Colon (tissue), 2 donors: ENCODE data around the gene LGI1.

ENCODE experiments used
- FAIRE-seq: peaks from 2 replicates; lab custom pipeline; 2012; peaks lifted over from hg19 to GRCh38; lab: Jason Lieb, UNC
- donor health status: control.
- donor health status: control.

LGI1 gene

DNA sequence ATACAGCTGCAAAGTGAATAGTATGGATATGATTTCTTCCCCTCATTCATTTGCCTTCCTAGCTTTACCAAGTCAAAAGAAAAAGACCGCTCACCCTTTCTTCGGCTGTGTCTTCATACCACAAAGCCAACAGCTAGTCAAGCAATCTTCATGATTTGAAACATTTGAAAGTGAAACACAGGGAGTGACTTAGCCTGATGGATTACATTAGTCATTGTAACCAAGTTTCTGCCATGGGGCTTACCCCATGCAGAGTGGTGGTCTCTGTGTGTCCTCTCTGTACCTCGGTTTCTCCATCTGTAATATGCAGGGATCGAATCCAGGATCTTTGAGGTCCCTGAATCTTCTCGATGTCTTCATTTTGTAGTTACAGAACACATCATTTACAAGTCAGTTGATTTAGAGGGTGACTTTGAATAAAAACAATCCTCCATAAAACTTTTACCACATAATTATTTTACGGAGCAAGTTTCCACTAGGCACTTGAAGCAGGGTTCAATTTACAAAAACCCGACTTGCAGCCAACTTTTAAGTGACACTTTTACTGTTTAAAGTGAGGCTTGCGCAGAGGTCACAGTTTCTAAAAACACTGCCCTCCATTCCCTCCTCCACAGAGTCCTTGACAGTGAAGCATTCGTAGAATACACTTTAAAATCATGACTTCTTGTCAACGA, 2.2 kb upstream of the LGI1 start:
- FAIRE-seq: no peak

DNA sequence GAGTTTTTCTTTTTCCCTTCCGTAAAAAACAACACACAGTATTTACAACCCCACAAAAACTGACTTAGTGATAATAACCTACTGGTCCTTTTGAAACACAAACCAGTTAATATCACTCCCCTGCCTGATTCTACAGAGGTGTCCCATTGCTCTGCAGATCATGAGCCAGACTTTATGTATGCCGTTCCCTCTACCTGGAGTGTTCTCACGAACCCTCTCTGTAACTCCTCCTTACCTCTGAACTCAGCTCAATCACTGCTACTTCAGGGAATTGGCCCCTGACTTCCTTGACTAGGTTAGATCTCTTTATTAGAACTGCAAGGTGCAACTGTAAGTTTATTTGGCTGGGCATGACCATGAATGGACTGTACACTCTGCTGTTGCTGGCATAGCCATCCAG, 1.6 kb upstream of the LGI1 start:
- FAIRE-seq: no peak

DNA sequence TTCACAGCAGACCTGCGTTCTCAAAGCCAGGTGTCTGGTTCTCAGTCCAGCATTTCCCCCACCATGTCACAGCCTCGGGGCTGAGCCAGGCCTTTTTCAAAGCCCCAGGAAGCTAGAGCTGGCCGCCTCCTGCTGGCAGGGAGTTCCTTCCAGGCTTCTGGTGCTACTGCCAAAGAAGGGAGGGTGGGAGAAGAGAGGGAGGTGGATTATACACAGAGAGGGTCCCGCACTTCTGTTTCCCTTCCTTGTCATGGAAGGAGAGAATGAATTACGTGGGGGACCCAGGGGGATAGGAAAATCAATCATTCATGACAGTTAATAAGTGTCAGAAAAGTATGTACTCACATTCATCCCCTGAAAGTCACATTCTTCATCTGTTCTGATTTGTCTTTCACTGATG, 600 bp upstream of the LGI1 start:
- FAIRE-seq: no peak

DNA sequence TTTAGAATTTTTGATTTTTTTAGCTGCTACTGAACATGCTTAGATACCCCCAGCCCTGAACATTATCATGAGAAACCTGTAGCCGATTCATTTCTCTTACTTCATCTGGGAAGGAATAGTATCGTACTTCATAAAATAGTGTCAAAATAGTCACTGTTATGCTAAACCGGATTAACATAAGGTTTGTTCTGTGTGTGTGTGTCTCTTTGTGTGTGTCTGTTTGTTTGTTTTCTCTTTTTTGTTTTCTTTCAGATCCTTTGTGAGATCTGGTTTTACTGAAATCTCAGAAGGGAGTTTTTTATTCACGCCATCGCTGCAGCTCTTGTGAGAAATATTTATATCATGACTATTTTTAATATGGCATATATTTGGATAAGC, 761 bp downstream of the LGI1 start:
- FAIRE-seq: no peak

DNA sequence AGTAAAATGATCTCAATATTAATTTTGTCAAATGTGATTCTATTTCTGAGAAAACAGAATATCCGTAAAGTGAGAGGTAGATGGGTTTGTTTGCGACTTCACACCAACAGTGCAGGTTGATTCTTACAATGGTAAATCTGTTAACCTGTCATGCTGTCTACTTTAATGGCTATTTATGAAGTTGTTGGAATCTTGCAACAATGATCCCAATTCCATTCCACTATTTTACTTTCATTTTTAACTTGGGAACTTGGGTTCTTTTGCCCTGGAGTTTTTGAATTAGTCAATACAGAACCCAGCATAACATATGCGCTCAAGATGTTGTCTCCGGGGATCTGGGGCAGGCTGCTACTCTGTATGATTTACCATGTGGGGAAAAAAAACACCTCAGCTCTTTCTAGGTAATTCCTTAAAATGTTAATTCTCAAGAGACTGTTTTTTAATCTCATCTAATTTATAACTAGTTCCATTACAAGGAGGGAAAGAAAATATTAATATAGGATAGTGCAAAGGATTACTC, 1.2 kb downstream of the LGI1 start:
- no peak for FAIRE-seq

DNA sequence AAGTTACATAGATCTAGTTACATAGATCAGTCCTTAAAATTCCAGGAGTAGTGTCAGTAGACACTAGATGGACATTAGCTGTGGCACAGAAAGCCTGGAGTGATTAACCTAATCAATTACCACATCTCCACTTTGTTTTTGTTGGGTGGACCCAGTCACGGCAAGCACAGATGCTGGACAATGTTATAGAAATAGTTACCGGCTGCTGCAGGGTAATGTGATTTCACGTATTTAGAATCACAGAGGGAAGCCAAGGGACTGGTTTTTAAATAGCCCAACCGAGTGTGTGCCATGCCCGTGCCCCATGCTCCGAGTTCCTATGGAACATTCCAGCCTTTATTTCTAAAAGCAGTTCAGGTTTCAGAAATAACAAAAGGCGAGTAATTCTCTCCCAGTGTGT, 2.8 kb downstream of the LGI1 start:
- no peak for FAIRE-seq

DNA sequence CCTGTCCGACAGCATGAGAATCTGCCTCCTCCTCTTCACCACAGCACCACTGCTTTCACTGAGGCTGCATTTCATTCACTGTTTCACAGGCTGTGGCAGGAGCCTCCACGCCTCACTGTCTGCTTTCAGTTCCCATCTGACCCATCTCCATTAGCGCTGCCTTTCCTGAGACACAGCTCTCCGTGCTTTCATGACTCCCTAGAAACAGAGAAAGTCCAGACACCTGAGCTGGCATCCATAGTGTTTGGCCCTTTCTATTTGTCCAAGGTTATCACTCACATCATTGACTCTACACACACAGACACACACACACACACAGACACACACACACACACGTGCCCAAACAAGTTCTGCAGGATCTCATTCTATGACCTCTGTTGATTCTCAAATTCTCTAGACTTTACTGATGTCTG, 5.2 kb downstream of the LGI1 start:
- FAIRE-seq: no peak

DNA sequence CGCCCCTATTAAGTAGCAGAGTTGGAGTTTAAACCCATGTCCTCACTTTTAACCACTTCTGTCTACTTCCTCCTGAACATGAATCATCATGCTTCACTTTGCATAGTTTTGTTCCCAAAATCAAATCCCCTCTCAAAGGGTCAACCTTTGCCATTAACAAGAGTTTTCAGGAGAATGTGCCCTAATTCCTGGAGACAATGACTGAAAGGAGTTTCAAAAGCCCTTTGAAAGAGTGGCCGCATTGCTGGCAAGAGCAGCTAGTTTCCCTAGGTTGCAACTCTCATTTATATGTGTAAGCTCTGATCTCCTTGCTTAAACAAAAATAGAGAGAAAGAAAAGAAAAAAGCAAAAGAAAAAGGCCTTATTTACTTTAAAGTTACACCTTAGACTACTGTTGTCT, 9.2 kb downstream of the LGI1 start:
- FAIRE-seq: no peak

DNA sequence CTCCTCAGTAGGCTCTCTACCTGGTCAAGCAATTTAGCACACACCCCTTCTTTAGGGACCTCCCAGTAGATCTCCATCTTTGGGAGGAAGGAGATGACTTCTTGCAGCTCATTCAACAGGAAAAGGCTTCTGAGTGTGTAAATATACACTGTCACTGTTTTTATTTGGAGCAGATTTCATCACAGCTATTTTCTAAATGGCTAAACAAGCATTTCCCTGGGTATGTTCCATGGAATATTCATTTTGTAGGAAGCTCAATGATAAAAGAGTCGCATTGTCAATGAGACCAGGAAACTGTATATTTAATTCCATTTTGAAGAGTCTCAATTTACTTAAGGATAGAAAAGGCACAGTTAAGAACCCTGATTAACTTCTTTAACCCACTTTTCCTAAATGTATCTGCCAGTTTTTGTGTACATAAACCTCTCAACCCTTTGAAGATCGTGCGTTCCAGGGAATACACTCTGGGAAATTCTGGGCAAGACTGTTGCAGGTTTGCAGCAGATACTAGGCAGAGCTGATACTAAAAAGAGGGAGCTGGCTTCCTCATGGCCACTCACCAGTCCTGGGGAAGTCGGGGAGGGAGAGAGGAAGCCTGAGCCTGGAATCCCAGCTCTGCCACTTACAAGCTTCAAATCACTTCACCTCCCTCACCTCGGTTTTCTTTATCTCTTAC, 10.1 kb downstream of the LGI1 start:
- FAIRE-seq: no peak

DNA sequence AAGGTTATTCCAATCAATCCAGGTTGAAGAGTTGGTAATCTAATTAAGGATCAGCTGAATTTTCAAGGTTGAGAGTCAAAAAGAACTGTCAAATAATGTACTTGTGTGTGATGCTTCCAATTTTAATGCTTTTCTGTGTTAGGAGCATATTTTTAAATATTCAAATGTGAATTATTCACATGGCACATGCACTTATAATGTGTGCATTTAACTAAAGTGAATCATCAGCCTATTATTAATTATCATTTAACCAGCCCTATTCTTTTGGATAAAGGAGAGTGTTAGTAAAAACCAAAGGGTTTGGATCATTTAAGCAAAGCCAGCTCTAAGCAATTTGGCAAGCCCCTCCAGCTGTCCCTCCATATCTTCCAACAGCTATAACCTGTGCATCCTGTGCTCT, 11.2 kb downstream of the LGI1 start:
- FAIRE-seq: no peak

DNA sequence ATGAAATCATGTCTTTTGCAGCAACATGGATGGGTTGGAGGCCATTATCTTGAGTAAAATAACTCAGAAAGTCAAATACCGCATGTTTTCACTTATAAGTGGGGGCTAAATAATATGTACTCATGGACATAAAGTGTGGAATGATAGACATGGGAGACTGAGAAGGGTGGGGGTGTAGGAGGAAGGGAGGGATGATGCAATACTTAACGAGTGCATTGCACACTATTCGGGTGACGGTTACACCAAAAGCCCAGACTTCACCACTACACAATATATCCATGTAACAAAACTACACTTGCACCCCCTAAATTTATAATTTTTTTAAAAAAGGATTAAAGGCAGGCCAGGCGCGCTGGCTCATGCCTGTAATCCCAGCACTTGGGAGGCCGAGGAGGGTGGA, 13.6 kb downstream of the LGI1 start:
- no peak for FAIRE-seq

DNA sequence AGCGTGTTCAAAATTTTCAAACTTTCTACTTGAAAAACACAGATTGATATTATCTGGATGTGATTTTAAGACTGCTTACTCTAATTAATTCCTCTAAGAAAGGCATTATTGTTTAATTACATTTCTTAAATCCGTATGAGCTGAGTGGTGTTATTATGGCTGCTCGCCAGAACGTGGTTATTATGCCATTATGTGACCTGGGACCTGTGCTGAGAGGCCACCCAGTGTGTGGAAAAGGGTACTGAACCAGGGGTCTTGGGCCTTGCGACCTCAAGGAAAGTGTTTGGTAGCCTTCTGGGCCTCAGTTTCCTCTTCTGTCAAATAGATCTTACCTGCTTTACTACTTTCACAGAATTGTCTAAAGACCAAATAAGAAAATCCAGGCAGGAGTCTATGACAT, 15.4 kb downstream of the LGI1 start:
- no peak for FAIRE-seq

DNA sequence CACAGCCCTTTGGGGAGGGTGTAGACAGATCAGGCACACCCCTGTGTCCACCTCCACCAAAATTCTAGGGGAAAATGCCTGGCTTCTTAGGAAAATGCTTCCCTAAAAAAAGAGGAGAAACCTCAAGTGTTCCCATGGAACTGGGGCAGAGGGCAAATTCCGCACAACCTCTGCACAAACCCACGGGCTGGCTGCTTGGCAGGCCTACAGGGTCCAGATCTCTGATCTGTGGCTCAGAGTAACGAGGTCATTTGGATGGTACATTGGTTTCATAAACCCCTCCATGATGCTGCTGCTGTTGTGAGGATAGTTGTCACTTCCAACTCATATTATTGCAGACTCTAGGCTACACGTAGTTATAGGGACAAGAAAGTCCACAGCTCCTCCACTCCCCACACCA, 16.0 kb downstream of the LGI1 start:
- no peak for FAIRE-seq

DNA sequence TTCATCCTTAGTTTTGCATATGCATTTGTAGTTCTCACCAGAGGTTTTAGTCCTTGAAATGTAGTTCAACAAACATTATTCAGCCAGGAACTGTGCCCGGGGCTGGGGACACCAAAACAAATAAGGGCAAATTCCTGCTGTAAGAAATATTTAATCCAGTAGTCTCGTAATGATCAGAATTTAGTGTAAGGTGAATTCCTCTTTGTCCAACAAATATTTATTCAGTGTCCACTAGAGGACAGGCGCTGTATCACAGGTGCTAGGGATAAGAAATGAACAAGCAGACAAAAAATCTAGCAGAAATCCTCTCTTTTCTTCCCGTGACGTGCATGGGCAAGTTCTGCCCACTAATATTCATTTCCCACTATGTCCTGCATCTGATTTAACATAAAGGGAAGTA, 17.6 kb downstream of the LGI1 start:
- FAIRE-seq: no peak

DNA sequence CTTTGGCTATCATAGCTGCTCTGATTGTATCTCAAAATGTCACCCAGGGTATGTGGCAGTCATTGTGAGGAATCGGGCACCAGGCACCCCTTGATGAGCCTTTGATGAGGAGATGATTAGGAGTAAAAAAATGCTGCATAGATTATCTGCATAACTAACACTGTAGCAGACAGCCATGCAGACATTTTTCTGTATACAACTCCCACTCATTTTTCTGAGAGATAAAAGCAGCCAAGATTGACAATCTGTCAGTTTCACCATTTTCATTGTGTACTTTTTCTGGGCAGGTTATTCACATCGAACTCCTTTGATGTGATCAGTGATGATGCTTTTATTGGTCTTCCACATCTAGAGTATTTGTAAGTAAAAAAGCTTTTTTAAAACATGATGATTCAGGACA, 19.4 kb downstream of the LGI1 start:
- FAIRE-seq: no peak

DNA sequence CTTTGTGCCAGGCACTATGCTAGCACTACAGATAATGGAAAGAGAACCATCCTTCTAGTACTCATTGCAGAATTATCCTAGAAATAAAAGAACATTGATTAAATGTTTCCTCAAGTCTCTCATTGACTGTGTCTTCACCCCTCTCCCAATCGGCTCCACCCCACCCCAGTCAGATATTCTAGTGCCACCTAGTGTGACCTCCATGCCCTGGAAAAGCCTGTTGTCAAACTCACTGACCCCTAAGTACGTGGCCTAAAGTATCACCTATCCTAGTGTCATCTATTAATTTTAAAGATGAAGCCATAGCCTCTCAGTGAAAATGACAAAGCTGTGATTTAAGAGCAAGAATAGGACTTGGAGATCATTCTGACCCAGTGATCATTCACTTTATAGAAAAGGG, 26.3 kb downstream of the LGI1 start:
- no peak for FAIRE-seq

DNA sequence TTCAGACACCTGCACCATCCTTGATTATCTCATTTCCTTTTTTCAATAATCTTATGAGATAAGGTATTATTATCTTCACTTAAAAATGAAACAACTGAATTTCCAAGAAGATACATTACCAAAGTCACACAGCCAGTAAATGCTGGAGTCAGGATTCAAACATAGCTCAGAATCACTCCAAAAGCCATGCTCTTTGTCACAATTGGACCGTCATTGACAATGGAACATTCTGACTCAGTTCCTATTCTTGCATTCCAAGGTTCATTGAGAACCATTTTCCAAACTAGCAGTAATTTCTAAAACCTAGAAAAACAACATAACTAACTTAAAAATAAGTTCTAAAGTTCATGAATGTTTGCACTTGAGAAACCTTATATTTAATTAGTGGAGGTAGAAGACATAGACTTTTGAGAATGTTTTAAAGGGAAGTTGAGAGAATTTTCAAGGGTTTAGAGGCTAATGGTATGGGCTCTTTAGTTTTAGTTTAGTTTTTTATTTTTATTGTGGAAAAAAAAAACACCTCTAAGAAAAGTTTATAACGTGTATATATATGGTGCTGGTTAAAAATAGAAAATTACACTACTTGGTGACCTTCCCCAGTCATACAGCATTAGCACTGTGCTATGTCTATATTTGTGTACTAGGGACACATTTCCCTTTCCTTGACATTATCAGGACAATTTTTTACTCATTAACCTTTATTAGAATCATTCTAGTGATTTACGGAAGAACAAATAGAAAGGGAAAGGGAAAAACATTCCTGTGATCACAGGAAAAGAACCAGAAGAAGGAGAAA, 30.9 kb downstream of the LGI1 start:
- FAIRE-seq: no peak

DNA sequence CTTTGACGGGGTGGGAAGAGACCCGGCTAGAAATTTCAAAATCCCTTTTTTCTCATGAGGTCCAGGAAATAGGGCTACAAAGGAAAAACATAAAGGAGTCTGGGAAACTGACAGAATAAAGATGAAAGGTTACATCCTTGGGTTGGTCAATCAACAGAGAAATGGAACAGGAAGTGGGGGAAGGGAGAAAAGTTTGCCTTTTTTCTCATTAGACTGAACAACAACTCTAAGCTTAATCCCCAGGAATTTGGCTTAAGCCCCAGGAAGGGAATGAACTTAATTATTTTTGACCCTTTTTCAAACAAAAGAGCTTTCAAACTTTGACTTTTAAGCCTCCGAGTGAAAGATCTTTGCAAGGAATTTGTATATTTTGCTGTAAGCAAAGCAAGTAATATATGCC, 32.7 kb downstream of the LGI1 start:
- FAIRE-seq: no peak

DNA sequence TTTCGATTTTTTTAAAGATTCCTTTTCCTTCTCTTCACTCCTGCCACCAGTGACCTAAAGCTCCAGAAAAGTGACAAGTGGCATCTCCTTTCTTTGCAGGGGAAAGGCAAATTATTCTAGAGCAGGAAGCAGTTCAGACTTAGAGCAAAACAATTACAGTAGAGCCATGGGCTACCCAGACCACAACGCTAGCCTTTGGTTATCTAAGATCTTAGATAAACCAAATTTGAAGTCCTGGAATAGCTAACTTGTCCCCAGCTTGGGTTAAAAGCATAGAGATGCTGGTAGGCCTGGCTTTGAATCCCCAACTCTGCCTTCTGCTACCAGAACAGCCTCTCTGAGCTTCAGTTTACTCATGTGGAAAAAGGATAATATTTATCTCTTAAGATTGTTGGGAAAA, 38.4 kb downstream of the LGI1 start:
- no peak for FAIRE-seq

DNA sequence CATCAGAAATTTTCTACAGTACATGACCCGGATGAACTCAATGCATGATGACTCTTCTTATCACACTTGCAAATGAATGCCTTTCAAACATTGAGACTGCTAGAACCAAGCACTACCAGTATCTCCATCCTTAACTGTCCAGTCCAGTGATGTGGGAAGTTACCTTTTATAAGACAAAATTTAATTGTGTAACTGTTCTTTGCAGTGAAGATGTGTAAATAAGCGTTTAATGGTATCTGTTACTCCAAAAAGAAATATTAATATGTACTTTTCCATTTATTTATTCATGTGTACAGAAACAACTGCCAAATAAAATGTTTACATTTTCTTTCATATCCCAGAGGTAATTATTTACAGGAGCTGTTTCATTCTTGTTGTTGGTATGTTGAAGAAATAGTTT, 40.1 kb downstream of the LGI1 start:
- FAIRE-seq: no peak

DNA sequence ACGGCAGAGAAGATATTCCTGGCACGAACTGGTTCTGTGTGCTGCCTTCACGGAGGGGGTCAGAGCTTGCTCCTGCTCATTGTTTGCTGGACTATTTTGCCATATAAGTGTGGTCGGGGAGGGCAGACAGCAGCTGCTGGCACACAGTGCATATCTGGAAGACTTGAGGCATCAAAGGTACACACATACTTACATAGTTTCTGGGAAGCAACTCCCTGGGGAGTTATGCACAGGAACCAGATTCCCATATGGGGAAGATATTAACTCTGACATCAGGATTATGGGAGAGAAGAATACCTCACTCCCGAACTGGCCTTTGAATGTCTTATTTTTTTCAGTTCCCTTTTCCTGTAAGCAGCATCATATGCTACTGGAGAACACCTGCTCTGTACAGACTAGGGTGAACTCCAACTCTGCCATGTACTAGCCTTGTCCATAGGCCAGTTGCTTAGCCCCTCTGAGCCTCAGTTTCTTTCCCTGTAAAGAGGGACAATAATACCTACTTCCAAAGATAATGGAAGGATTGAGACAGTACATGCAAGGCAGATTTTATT, 41.5 kb downstream of the LGI1 start:
- FAIRE-seq: no peak

DNA sequence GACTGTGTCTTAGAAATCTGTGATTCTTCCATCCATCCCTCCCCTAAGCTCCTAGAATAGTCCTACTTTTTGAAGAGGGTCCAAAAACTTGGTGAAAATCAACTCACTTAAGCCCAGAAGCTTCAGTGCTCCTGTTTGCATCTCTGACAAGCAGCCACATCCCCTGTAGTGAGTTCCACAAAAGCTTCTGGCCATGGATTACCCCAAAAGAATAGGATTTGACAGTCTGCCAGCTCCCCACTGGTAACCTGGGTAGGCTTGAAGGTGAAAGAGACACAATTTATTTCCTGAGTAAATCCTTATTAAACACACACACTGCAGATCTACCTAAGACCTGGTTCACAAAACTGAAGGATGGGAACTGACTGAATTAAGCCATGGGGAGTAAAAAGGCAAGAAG, 46.5 kb downstream of the LGI1 start:
- no peak for FAIRE-seq

DNA sequence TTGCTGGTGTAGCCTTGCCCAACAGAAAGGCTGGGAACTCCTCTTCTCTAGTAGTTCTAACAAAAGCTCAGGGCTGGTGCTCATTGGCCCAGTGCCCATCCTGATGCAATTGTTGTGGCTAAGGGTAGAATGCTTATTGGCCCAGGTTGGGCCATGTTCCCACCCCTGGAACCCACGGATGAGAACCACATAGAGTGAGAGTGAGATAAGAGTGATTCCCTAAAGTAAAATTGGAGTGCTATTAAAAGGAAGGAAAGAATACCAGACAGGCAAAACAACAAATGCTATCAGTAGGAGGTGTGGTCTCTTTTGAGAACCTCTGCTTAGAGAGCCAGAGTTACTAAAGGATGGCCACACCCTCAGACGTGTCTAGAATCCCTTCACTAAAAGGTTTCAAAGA, 49.2 kb downstream of the LGI1 start:
- FAIRE-seq: no peak
